Keratinocyte (primary cell): ENCODE results near the gene RALGPS1. TPM values are rescaled to one million over a fixed set of nuclear protein-coding genes. Genes with fewer than 3 reads are reported as not detected.

Source experiments
- DNase-seq: peaks from one replicate; pipeline ENCODE4 v3.0.0-alpha.2; 2011; ENCODE audit warnings: low read depth, missing footprints, low spot score
- FAIRE-seq: peaks from 2 replicates; lab custom pipeline; 2011; peaks lifted over from hg19 to GRCh38; lab: Jason Lieb, UNC
- H2AFZ ChIP-seq: 2 replicates; pipeline ENCODE4 v1.6.0; 2012; ENCODE audit warnings: low read length, control low read depth, inconsistent platforms; ENCODE audit not compliant: control insufficient read depth
- H3K27ac ChIP-seq: 2 replicates; pipeline ENCODE4 v1.5.1; 2011; ENCODE audit warnings: low read length; ENCODE audit not compliant: control insufficient read depth, insufficient read depth
- H3K27me3 ChIP-seq: 3 replicates; pipeline ENCODE4 v1.6.0; 2011; ENCODE audit warnings: low read length; ENCODE audit not compliant: control insufficient read depth, insufficient read depth; ENCODE audit errors: extremely low read depth
- H3K36me3 ChIP-seq, 2 experiments: 2 replicates in 1 of 2; 3 replicates in 1 of 2; pipeline ENCODE4 v1.5.1; 2011; ENCODE audit warnings: low read length in 2 of 2, mild to moderate bottlenecking in 1 of 2; ENCODE audit not compliant: control insufficient read depth in 2 of 2, insufficient read depth in 2 of 2; ENCODE audit errors: extremely low read depth in 1 of 2
- H3K4me1 ChIP-seq: 3 replicates; pipeline ENCODE4 v1.5.1; 2011; ENCODE audit warnings: low read length; ENCODE audit not compliant: control insufficient read depth, insufficient read depth; ENCODE audit errors: extremely low read depth
- H3K4me2 ChIP-seq: 3 replicates; pipeline ENCODE4 v1.6.0; 2011; ENCODE audit warnings: low read depth, low read length; ENCODE audit not compliant: control insufficient read depth, insufficient read depth; ENCODE audit errors: extremely low read depth
- H3K4me3 ChIP-seq, 3 experiments: fragments of 200-600 bp in 1 of 3; sonication (generic) in 1 of 3; 2 replicates in 2 of 3; 3 replicates in 1 of 3; pipeline ENCODE4 v1.5.1; 2011 to 2016; ENCODE audit warnings: low read length in 3 of 3, mild to moderate bottlenecking in 3 of 3, control low read depth in 2 of 3, inconsistent platforms in 1 of 3, low read depth in 1 of 3, mixed read lengths in 1 of 3, mixed run types in 1 of 3, moderate library complexity in 1 of 3; ENCODE audit not compliant: control insufficient read depth in 2 of 3, insufficient read depth in 2 of 3; ENCODE audit errors: extremely low read depth in 1 of 3
- H3K79me2 ChIP-seq: 2 replicates; pipeline ENCODE4 v1.6.0; 2012; ENCODE audit warnings: low read length; ENCODE audit not compliant: control insufficient read depth, insufficient read depth
- H3K9ac ChIP-seq: 3 replicates; pipeline ENCODE4 v1.6.0; 2011; ENCODE audit warnings: low read length; ENCODE audit not compliant: control insufficient read depth, insufficient read depth; ENCODE audit errors: extremely low read depth
- H3K9me1 ChIP-seq: 3 replicates; pipeline ENCODE4 v1.6.0; 2011; ENCODE audit warnings: low read length; ENCODE audit not compliant: control insufficient read depth, insufficient read depth; ENCODE audit errors: extremely low read depth
- H3K9me3 ChIP-seq: 2 replicates; pipeline ENCODE4 v1.5.1; 2012; ENCODE audit warnings: low read depth, low read length; ENCODE audit not compliant: control insufficient read depth
- H4K20me1 ChIP-seq: 3 replicates; pipeline ENCODE4 v1.6.0; 2011; ENCODE audit warnings: low read length; ENCODE audit not compliant: control insufficient read depth, insufficient read depth; ENCODE audit errors: extremely low read depth
- CTCF ChIP-seq, 3 experiments: IDR thresholded peaks in 1 of 3; conservative IDR thresholded peaks in 1 of 3; optimal IDR thresholded peaks in 1 of 3; 2 replicates in 2 of 3; 3 replicates in 1 of 3; pipeline versions ENCODE3 to v1.5.1; 2011; ENCODE audit warnings: low read length in 3 of 3, mild to moderate bottlenecking in 3 of 3, moderate library complexity in 2 of 3, control low read depth in 1 of 3, inconsistent platforms in 1 of 3; ENCODE audit not compliant: insufficient read depth in 2 of 3; ENCODE audit errors: extremely low read depth in 1 of 3
- EZH2 ChIP-seq: IDR thresholded peaks from one replicate; pipeline ENCODE4 v1.6.1; 2012; ENCODE audit warnings: inconsistent platforms, mild to moderate bottlenecking, low read length, moderate library complexity
- dilution Hi-C: fragments of 300-500 bp; cut with MboI; formaldehyde crosslinking; loops from one replicate; pipeline ENCODE4 v1.7.0; 2020; ENCODE audit warnings: low sequenced_read_pairs; ENCODE audit not compliant: extremely low pct_ligation_motif_present
- polyA plus RNA-seq, 5 experiments: library from polyadenylated mRNA; depleted of rRNA in 3 of 5; stranded (reverse) in 3 of 5; stranded (forward) in 1 of 5; unstranded in 1 of 5; fragments of >200 nt; gene quantifications; 1 replicate in 1 of 5; 2 replicates in 3 of 5; 3 replicates in 1 of 5; pipeline versions ENCODE4 v1.2.1 to v1.2.3, GENCODE V29; 2011 to 2012; ENCODE audit warnings: missing spikeins in 2 of 5, low read depth in 1 of 5, low replicate concordance in 1 of 5

Gene RALGPS1
- polyA plus RNA-seq, 1 donor (not counting 4 experiments of a cell fraction or from before 2014, with no cell fraction given) = 0.56 TPM

DNA sequence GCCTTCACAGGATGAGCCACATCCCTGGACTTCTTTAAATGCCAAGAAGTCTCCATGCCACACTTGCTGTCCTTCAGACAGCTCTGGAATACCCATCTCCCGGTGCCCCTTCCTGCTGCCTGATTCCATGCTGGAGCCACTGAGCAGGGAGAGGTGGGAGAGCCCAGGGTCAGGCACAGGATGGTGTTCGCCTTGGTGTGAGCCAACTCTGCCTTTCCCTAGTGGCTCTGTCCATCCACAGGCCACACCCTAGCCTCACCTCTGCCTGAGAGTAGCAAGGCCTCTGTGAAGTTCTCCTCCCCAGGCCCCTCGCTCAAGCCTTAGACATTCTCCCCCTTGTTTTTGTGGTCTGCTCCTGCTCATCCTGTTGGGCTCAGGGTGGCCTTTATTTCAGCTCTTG, 262.0 kb downstream of the RALGPS1 start:
- Histone ChIP-seq H2AFZ (no peak overlapping the region), H4K20me1 (no peaks in the 10 kb centered on the region), H3K79me2 (no peaks in the 10 kb centered on the region), H3K4me2 (no peak overlapping the region), H3K9me1 (no peaks in the 10 kb centered on the region), H3K4me3 (no peak overlapping the region), H3K27ac (no peak overlapping the region), H3K36me3 (no peaks in the 10 kb centered on the region), H3K27me3 (peaks cover 3% of the 10 kb centered on the region), H3K9me3 (no peaks in the 10 kb centered on the region), H3K9ac (no peak overlapping the region), H3K4me1 (no peaks in the 10 kb centered on the region)
- DNase-seq (no peak), FAIRE-seq (no peak)
- dilution Hi-C loops = no loop called here
- TF ChIP-seq EZH2 (no peak), CTCF (optimal IDR thresholded peaks at IDR 0.05 in 1 of 3, IDR thresholded peaks at IDR 0.05 in 1 of 3, conservative IDR thresholded peaks at IDR 0.05 in 1 of 3; ENCODE audit: extremely low read depth in 1 of 3, insufficient read depth in 2 of 3, low read length in 3 of 3) (no peak)

DNA sequence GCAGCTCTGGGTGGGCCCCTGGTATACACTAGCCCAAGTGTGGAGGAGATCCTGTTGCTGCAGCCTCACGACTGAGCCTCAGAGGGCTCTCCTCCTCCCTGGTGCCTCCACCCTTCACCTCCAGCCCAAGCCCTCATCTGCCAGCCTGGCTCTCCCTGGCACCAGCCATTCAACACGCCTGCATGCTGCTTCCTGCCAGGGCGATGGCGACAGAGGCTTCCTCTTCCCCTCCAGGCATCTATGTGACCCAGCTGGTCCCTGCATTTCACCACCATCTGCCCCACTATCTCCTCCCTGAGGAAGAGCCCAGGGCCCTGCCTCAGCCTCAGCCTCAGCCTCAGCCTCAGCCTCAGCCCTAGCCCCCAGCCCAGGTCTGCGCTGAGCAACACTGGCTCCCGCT, 262.6 kb downstream of the RALGPS1 start:
- H3K4me2 ChIP-seq = no peak overlapping the region
- H3K9ac ChIP-seq = no peak overlapping the region
- H4K20me1 ChIP-seq = no peaks in the 10 kb centered on the region
- peaks cover 3% of the 10 kb centered on the region for H3K27me3 ChIP-seq
- no peaks in the 10 kb centered on the region for H3K9me1 ChIP-seq
- no peak overlapping the region for H2AFZ ChIP-seq
- dilution Hi-C loops = no loop called here
- H3K4me1 ChIP-seq = no peaks in the 10 kb centered on the region
- TF ChIP-seq EZH2 (no peak), CTCF (optimal IDR thresholded peaks at IDR 0.05 in 1 of 3, IDR thresholded peaks at IDR 0.05 in 1 of 3, conservative IDR thresholded peaks at IDR 0.05 in 1 of 3; ENCODE audit: extremely low read depth in 1 of 3, insufficient read depth in 2 of 3, low read length in 3 of 3) (no peak)
- DNase-seq (no peak), FAIRE-seq (no peak)
- no peak overlapping the region for H3K27ac ChIP-seq
- no peaks in the 10 kb centered on the region for H3K79me2 ChIP-seq
- no peaks in the 10 kb centered on the region for H3K36me3 ChIP-seq
- H3K4me3 ChIP-seq = no peak overlapping the region
- no peaks in the 10 kb centered on the region for H3K9me3 ChIP-seq
